ELR (cell line): ENCODE results near the gene GPR4.
"Not testable (repeated sequence)": the region's sequence is repeated elsewhere in the genome, so short reads cannot be mapped to it uniquely, and the experiment has no call there.

ENCODE experiments used
- DNase-seq: peaks from one replicate; pipeline ENCODE4 v3.0.0-alpha.2; 2015; ENCODE audit warnings: low read depth

Gene GPR4

DNA sequence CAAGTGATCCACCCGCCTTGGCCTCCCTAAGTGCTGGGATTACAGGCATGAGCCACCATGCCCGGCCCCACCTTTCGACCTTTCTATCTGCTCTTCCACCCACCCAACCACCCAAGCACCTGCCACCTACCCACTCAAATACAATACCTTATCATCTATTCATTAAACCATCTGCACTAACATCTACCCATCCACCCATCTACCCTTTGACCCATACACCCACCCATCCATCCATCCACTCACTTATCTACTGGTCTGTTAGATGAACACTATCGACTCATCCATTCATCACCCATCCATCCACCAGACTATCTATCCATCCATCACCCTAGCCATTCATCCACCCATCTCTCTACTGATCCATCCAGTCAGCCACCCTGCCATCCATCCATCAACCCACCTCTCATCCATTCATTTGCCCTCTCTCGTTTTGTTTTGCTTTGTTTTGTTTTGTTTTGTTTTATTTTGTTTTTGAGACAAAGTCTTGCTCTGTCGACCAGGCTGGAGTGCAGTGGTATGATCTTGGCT is 20.0 kb upstream of the GPR4 start:
- DNase-seq = no peak

- no peak for DNase-seq
Observed at GRCh38 chr19:45621389-45621788, 19.4 kb upstream of the GPR4 start.

GRCh38 chr19:45616704-45617017 is 14.6 kb upstream of the GPR4 start:
- no peak for DNase-seq

GRCh38 chr19:45615795-45616703 is 14.0 kb upstream of the GPR4 start:
- peak; percentile 93 for DNase-seq

- DNase-seq = not testable (repeated sequence)
Observed at GRCh38 chr19:45615056-45615455, 13.0 kb upstream of the GPR4 start.

- DNase-seq = peak; percentile 96
Observed at GRCh38 chr19:45613926-45614725, 12.1 kb upstream of the GPR4 start.

GRCh38 chr19:45608948-45609347 is 6.9 kb upstream of the GPR4 start:
- DNase-seq = no peak

DNA sequence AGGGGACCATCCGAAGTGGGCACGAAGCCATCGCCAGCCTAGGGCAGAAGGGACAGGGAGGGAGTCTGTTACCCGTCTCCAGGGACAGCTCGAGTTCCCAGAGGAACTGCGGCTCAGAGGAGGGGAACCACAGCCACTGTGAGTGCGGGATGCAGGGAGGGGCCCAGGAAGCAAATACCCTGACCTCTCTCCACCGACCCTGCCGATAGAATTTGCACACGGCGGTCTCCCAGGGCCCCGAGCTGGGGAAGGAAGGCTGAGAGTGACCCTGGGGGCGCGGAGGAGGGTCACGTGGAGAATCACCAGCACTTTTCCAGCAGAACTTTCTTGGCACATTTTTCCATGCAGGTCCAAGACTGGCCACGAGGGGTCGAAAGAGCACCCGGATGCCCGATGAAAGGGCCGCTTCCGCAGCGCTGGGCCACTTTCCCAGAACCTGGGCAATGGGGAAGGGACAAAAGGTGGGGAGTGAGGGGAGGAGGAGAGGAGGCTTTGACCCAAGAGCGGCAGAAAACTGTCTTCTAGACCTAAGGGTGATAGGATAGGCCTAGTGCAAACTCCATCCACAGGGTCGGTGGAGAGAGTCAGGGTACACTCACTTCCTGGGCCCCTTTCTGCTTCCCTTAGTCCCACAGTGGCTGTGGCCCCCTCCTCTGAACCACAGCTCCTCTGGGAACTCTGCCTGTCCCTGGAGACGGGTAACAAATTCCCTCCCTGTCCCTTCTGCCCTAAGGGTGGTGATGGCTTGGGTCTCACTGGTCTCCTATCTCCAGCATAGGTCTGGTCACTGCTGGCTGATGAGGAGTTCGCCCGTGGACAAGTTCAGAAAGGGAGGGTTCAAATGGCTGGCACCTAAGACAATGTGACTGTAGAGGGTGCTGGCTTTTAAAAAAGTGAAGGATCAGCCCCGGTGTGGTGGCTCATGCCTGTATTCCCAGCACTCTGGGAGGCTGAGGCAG is 5.3 kb upstream of the GPR4 start:
- DNase-seq = peak; percentile 80

DNA sequence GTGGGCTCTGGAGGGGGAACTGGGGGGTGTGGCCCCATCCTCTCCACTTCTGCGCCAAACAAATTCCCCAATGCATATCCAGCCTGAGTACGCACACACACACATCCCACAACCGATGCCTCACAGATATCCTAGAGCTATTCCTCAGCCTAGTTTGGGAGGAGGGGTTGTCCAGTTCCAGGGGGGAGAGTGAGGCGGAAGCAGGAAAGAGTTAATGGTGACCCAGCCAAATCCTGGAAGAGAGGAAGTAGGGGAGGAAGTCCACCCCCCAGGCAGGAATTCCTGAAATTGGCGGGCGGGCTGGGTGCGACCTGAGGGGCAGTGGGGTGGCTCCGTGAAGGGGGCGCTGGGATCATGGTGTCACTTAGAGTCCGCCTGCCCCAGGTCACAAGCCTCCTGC is 897 bp downstream of the GPR4 start:
- DNase-seq = peak; percentile 61

DNA sequence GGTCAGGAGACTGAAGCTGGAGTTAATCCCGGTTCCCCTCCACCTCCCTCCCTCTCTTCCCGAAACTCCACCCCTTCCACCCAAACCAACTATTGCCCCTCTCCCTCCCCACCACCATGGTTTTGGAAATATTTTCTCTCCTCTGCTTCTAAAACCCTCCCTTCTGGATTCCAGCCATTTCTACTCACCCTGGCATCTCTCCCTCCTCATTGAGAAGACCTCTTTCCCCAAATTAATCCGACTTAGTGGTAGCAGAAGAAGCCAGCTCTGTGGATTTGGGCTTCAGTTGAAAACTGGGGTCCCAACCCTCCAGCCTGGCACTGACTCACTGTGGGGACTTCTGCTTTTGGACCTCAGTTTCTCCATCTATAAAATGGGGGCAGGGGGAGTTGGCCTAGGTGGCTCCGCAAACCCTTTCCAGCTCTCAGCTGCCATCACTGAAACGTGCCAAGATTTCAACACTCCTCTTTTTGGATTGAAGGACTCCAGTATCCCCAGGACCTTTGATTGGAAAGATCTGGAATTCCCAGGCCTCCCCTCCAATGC is 1.6 kb downstream of the GPR4 start:
- DNase-seq = no peak

- DNase-seq = no peak
Observed at GRCh38 chr19:45599286-45599685, 2.7 kb downstream of the GPR4 start.

GRCh38 chr19:45598267-45599001 is 3.6 kb downstream of the GPR4 start:
- peak; percentile 56 for DNase-seq

GRCh38 chr19:45597425-45598111 is 4.4 kb downstream of the GPR4 start:
- no peak for DNase-seq

GRCh38 chr19:45595814-45596213 is 6.2 kb downstream of the GPR4 start:
- no peak for DNase-seq

- no peak for DNase-seq
Observed at GRCh38 chr19:45593520-45593919, 8.5 kb downstream of the GPR4 start.

DNA sequence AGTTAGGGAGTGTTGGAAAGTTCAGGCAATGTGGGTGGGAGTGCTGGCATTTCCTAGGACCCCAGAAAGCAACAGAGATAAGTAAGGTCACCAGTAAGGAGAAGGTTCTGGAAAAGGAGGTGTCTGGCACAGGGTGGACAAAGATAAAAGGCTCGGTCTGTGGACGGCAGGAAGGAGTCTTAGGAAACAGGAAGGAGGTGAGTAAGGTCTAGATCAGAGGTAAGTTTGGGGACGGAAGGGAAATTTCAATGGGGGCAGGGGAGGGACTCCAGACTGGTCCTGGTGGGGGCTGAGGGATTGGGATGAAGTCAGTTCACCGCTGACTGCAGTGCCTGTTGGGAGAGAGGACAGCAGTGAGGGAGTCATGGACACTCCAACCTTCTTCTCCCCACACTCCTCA is 9.6 kb downstream of the GPR4 start:
- peak; percentile 53 for DNase-seq

DNA sequence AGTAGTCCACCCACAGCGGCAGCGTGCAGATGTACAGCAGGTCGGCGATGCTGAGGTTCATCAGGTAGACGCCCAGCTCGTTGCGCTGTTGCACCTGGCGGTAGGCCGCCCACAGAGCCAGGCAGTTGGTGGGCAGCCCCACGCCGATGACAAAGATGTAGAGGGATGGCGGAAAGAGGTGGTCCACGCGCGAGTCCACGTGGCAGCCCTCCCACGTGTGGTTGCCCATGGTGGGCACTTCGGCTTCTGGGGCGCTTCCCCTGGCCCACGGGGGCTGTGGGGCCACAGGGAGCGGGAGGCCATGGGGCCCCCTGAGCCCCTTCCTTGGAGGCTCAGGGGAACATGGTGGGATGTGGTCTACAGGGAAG is 10.4 kb downstream of the GPR4 start:
- DNase-seq = no peak

DNA sequence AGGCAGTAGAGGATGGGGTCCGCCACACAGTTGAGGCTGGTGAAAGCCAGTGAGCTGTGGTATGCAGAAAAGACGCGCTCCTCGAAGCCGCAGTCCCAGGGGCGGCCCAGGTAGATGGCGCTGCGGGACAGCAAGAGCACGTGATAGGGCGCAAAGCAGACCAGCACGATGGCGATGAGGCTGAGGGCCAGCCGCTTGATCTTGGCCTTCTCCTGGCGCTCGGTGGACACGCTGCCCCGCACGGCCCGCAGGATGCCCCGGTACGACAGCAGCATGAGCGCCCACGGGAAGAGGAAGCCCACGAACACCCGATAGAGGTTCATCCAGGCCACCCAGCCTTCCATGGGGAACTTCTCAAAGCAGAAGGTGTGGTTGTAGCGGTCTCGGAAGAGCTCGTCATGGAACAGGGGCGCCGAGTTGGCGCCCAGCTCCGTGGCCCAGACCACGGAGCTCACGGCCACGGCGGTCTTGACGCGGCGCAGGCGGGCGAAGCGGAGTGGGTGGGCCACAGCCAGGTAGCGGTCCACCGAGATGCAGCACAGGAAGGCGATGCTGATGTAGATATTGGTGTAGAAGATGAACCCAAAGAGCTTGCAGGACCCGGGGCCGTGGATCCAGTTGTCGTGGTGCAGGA is 10.9 kb downstream of the GPR4 start:
- DNase-seq = peak; percentile 35

DNA sequence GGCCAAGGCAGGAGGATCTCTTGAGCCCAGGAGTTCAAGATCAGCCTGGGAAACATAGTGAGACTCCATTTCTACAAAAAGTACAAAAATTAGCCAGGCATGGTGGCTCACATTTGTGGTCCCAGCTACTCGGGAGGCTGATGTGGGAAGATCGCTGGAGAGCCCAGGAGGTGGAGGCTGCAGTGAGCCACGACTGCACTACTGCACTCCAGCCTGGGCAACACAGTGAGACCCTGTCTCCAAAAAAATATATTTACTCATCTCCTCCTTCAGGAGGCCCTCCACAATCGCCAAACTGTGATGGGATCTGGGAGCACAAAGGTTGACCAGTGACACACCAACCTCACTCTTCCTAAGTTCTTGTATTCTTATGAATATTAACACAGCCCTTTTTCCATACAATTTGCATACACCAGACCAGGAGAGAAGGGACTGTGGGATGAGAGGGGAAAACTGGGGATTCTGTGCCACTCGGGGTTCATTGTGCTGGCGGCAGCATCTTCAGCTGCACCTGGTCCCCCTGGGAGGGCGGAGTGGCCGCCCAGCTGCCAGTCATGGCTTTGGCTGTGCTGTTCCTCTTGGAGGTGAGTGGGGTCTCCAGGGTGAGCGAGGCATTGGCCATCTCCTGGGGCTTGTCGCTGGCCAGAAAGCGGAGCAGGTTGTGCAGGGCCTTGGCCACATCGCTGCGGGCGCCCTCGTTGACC is 11.6 kb downstream of the GPR4 start:
- no peak for DNase-seq
